GM18868 (cell line): Measurements from ENCODE around the gene UFSP1.

Experiments used
- ATAC-seq: cut with Tn5 transposase; IDR thresholded peaks from one replicate; pipeline ENCODE4 v1.9.1; 2021; ENCODE audit warnings: mild to moderate bottlenecking, moderate library complexity; ENCODE audit not compliant: unreplicated experiment

Gene UFSP1

DNA sequence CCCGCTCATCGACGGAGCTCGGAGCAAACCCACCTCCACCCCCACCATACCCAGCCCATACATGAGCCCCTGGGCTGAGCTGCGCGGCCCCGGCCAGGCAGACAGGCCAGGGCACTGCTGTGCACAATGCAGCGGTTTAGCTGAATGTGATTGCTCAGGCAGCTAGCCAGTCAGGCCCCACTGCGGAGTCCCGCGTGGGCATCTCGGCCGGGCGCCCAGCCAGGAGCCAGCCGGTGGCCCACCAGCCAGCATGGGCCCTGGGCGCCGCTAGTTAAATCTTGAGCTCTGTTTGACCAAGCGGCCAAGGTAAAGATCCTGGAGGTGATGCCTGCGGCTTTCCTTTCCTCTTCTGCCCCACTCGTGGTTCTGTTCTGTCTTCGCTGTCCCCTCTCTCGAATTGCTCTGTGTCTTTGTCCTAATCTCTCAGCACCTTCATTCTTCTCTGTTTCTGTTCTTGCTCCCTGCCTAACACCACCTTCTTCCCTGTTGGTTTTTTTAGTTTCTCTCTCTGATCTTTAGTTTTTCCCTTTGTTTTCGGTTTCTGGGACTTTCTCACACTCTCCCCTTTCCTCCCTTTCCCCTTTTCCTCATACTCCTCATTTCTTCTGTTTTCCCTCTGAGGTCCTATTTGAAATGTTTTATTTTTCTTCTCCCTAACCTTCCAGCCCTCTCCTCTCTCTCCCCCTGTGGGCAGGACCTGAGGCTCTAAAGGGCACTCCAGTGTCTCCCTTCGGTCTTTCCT is 6.6 kb downstream of the UFSP1 start:
- no peak for ATAC-seq

DNA sequence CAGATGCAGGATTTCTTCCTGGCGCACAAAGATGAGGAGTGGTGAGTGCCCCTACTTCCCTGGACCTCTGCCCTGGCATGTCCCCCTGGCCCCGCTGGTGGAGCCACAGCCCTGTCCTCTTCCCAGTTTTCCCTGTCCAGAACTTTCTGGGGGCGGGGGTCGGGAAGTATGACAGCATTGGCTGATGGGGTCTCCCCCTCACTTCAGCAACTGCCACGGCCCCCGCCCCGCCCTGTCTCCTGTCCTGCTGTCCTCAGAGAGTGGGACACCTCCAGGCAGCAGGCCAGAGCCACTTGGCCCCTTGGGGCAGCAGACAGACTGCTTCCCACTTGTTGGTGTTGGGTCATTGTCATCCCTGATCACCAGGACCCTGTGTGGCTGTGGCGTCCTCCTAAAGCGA is 7.3 kb downstream of the UFSP1 start:
- no peak for ATAC-seq

GRCh38 chr7:100881136-100881535 is 8.4 kb downstream of the UFSP1 start:
- ATAC-seq: no peak

- no peak for ATAC-seq
Observed at GRCh38 chr7:100880645-100881044, 8.9 kb downstream of the UFSP1 start.

GRCh38 chr7:100879685-100880261 is 9.7 kb downstream of the UFSP1 start:
- no peak for ATAC-seq

- no peak for ATAC-seq
Observed at GRCh38 chr7:100878685-100879084, 10.8 kb downstream of the UFSP1 start.

- ATAC-seq: no peak
Observed at GRCh38 chr7:100878013-100878412, 11.5 kb downstream of the UFSP1 start.

GRCh38 chr7:100875356-100875751 is 14.2 kb downstream of the UFSP1 start:
- peak; percentile 23 for ATAC-seq

DNA sequence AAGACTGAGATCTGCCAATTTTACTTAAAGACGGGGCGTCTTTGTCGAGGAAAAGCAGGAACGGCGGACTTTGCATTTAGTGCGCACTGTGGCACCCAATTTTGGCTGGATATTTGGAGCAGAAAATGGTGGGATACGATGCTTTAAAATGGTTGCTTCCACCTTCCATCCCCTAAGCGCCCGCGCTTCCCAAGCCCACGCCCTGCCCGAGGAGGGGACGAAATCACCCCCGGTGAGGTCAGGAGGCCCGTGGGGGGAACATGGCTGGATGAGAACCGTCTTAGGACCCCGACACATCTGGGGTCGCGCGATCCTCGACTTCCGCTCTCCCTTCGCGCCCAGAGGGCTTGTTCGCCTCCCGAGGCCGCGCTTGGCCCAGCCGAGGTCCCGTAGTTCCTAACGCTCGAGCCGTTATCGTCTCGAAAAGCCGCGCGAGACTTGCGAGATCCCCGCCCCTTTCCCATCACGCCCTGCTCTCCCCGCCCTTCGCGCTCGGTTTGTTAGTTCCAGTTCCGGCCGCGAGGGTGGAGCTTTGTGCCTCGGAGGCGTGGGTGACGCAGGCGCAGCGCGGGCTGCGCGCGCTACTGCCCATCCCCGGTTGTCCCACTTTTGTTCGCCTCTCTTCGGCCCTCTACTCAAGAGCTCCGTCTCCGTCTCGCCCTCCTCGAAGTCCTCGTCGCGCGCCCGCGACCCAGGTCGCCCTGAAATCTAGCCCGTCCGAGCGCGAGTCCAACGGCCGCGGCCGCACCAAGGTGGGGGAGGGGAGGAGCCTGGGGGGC is 14.7 kb downstream of the UFSP1 start, which contains the start of gene SRRT:
SRRT (plus strand) TSS at position 527 of the 779 bp plus-strand sequence. CDS start 488 bp downstream, outside the sequence.
- ATAC-seq: peak; percentile 90

DNA sequence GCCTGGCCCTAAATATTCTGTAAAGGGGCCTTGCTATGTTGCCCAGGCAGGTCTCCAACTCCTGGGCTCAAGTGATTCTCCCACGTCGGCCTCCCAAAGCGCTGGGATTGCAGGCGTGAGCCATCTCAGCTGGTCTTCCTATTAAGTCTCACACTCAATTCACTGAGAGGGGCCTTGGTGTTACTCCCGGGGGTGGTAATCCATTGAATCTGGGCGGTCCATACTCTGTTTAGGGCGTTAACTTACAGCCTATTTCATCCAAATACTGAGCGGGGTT is 15.3 kb downstream of the UFSP1 start:
- ATAC-seq: no peak

- no peak for ATAC-seq
Observed at GRCh38 chr7:100873599-100874299, 15.8 kb downstream of the UFSP1 start.

DNA sequence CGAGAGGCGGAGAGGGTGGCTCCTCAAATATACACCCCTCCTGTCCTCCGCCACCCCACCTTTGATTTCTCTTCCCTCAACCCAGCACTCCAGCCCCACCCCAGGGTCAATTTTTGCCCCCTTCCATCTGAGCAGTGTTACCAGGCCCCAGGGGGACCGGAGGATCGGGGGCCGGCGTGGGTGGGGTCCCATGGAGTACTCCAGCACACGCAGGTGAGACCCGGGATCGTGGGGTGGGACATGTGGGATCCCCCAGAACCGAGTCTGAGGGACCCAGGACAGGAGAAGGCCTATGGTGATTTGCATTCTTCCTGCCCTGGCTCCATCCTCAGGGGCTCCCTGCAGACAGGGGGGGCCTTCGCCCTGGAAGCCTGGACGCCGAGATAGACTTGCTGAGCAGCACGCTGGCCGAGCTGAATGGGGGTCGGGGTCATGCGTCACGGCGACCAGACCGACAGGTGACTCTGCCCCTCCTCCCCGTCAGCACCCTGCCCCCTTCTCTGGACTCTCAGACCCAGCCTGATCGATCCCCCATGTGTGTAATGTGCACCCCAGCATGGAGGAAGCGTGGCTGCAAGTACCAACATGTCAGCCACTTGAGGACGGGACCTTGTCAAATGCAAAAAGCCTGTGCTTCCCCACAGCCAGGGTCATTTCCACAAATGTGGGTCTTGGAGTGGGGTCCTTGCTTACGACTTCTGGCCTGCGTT is 21.6 kb downstream of the UFSP1 start:
- no peak for ATAC-seq

GRCh38 chr7:100867040-100867775 is 22.3 kb downstream of the UFSP1 start, which contains the start of gene TRIP6:
Gene TRIP6 (plus strand): TSS chr7:100867387. CDS start chr7:100867498, 111 bp downstream.
- peak; percentile 52 for ATAC-seq

DNA sequence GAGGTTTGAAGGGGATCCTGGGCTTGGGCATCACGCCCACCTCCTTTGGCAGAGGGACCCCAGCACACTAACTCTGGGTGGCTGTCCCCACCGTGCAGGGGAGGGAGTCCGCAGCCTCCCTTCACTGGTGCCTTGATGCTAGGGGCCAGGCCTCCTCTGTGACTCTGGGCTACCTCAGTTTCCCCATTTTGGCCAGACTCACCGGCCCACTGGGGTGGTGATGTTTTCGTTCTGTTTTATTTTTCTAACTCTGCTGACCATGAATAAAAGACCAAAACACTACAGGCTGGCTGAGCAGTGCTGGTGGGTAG is 22.8 kb downstream of the UFSP1 start:
- ATAC-seq: no peak

DNA sequence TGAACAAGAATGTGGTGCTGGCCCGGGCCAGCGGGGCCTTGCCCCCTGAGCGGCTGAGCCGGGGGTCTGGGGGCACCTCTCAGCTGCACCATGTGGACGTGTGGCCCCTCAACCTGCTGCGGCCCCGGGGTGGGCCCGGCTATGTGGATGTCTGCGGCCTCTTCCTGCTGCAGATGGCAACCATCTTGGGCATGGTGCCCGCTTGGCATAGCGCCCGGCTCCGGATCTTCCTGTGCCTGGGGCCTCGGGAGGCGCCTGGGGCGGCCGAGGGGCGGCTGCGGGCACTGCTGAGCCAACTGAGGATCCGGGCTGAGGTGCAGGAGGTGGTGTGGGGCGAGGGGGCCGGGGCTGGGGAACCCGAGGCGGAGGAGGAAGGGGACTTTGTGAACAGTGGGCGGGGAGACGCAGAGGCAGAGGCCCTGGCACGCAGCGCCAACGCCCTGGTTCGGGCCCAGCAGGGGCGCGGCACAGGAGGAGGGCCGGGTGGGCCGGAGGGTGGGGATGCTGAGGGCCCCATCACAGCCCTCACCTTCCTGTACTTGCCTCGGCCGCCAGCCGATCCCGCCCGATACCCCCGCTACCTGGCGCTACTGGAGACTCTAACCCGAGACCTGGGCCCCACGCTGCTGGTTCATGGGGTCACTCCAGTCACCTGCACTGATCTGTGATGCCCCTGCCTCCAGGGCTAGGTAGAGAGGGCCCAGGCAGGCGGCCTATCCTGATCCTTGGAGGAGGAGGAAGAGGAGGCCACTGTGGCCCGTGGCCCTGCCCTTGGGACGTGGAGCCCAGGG is 23.4 kb downstream of the UFSP1 start:
- no peak for ATAC-seq

- no peak for ATAC-seq
Observed at GRCh38 chr7:100865372-100865911, 24.1 kb downstream of the UFSP1 start.

GRCh38 chr7:100864263-100864845 is 25.2 kb downstream of the UFSP1 start:
- no peak for ATAC-seq

DNA sequence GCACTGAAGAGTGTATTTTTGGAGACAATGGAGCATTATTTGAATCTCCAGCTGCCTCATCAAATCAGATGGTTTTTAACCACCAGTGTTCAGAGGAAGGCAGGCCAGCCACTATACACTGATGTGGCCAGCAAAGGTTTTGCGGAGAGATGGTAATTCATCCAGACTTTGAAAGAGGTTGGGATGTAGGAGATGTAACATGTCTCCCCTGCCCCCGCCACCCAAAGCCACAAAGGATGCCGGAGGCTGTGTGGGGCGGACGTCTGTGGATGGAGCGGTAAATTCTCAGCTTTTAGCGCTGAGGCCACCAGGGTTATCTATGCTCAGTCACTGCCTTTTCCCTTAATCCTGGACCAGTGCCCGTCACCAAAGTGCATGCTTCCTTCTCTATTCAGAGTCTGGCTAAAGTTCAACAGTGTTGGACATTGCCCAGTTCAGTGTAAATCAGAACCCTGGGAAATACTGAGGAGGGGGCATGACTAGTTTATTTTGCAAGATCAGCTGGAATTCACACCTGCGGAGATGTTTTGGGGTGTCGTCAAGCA is 26.0 kb downstream of the UFSP1 start:
- ATAC-seq: no peak

GRCh38 chr7:100861616-100861985 is 27.9 kb downstream of the UFSP1 start:
- ATAC-seq: no peak
